Measurements from ENCODE around the gene QPCT.

The QPCT gene

GRCh38 chr2:37387148-37387835, 42.9 kb downstream of the QPCT start:
- H3K4me1 ChIP-seq (ENCODE audit: control insufficient read depth, insufficient read depth, low read length) = peaks cover 9% of the 10 kb centered on the region
- H3K27me3 ChIP-seq (ENCODE audit: control insufficient read depth, insufficient read depth, low read length) = no peaks in the 10 kb centered on the region
- no peaks in the 10 kb centered on the region for H3K36me3 ChIP-seq (ENCODE audit: control insufficient read depth, insufficient read depth, low read length)
- no peaks in the 10 kb centered on the region for H3K9me3 ChIP-seq (ENCODE audit: control insufficient read depth, insufficient read depth, low read length)
- no peak overlapping the region for H3K9ac ChIP-seq (ENCODE audit: low read depth, low read length)
- no peak overlapping the region for H3K4me3 ChIP-seq (ENCODE audit: low read depth, low read length)

- Histone ChIP-seq H3K27me3 (ENCODE audit: control insufficient read depth, insufficient read depth, low read length) (no peaks in the 10 kb centered on the region), H3K4me1 (ENCODE audit: control insufficient read depth, insufficient read depth, low read length) (peaks cover 9% of the 10 kb centered on the region), H3K4me3 (ENCODE audit: low read depth, low read length) (no peak overlapping the region), H3K36me3 (ENCODE audit: control insufficient read depth, insufficient read depth, low read length) (no peaks in the 10 kb centered on the region), H3K9ac (ENCODE audit: low read depth, low read length) (no peak overlapping the region), H3K9me3 (ENCODE audit: control insufficient read depth, insufficient read depth, low read length) (no peaks in the 10 kb centered on the region)
Observed at GRCh38 chr2:37388074-37388473, 43.6 kb downstream of the QPCT start.

GRCh38 chr2:37389395-37389794, 45.0 kb downstream of the QPCT start:
- Histone ChIP-seq H3K9me3 (ENCODE audit: control insufficient read depth, insufficient read depth, low read length) (no peaks in the 10 kb centered on the region), H3K9ac (ENCODE audit: low read depth, low read length) (no peak overlapping the region), H3K27me3 (ENCODE audit: control insufficient read depth, insufficient read depth, low read length) (no peaks in the 10 kb centered on the region), H3K36me3 (ENCODE audit: control insufficient read depth, insufficient read depth, low read length) (no peaks in the 10 kb centered on the region), H3K4me3 (ENCODE audit: low read depth, low read length) (no peak overlapping the region), H3K4me1 (ENCODE audit: control insufficient read depth, insufficient read depth, low read length) (peaks cover 9% of the 10 kb centered on the region)

GRCh38 chr2:37389989-37390765, 45.7 kb downstream of the QPCT start:
- Histone ChIP-seq H3K9me3 (ENCODE audit: control insufficient read depth, insufficient read depth, low read length) (no peaks in the 10 kb centered on the region), H3K9ac (ENCODE audit: low read depth, low read length) (no peak overlapping the region), H3K4me3 (ENCODE audit: low read depth, low read length) (no peak overlapping the region), H3K36me3 (ENCODE audit: control insufficient read depth, insufficient read depth, low read length) (no peaks in the 10 kb centered on the region), H3K27me3 (ENCODE audit: control insufficient read depth, insufficient read depth, low read length) (no peaks in the 10 kb centered on the region), H3K4me1 (ENCODE audit: control insufficient read depth, insufficient read depth, low read length) (peaks cover 9% of the 10 kb centered on the region)

DNA sequence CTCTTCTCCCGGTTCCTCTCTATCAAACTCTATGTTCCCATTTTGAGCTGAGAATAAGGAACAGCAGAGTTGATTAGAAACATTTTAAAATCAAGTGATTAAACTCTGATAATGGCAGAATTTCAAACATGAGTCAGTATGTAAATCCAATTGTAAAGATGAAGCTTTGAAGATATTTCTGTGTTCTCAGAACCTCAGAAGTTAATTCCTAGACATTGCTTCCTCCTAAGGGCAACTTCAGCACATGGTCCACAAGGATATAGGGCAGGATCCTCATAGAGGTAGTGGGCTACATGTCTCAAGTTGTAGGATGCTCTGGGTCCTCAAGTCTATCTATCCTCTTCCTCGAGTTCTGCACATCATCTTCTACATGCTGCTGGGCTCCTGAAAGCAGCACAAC, 46.3 kb downstream of the QPCT start:
- Histone ChIP-seq H3K27me3 (ENCODE audit: control insufficient read depth, insufficient read depth, low read length) (no peaks in the 10 kb centered on the region), H3K9ac (ENCODE audit: low read depth, low read length) (no peak overlapping the region), H3K9me3 (ENCODE audit: control insufficient read depth, insufficient read depth, low read length) (no peaks in the 10 kb centered on the region), H3K4me3 (ENCODE audit: low read depth, low read length) (no peak overlapping the region), H3K4me1 (ENCODE audit: control insufficient read depth, insufficient read depth, low read length) (peaks cover 9% of the 10 kb centered on the region), H3K36me3 (ENCODE audit: control insufficient read depth, insufficient read depth, low read length) (no peaks in the 10 kb centered on the region)

GRCh38 chr2:37391711-37392110, 47.3 kb downstream of the QPCT start:
- Histone ChIP-seq H3K4me1 (ENCODE audit: control insufficient read depth, insufficient read depth, low read length) (peaks cover 9% of the 10 kb centered on the region), H3K27me3 (ENCODE audit: control insufficient read depth, insufficient read depth, low read length) (no peaks in the 10 kb centered on the region)

DNA sequence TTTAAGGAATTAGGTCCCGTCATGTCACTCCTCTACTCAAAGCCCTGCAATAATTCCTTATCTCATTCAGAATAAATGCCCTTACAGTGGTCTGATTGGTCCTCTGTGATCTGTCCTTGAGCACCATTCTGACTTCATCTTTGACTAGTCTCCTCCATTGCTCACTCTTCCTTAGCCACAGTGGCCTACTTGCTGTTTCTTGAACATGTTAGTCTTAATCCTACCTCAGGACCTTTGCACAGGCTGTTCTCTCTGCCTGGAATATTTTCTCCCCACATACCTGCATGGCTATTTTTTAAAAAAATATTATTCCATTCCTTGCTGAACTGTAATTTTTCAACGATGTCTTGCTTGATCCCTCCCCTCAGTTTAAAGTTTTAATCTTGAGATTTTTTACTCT, 48.0 kb downstream of the QPCT start:
- peaks cover 9% of the 10 kb centered on the region for H3K4me1 ChIP-seq (ENCODE audit: control insufficient read depth, insufficient read depth, low read length)
- no peak overlapping the region for H3K9ac ChIP-seq (ENCODE audit: low read depth, low read length)
- H3K36me3 ChIP-seq (ENCODE audit: control insufficient read depth, insufficient read depth, low read length) = no peaks in the 10 kb centered on the region
- no peak overlapping the region for H3K4me3 ChIP-seq (ENCODE audit: low read depth, low read length)
- no peaks in the 10 kb centered on the region for H3K9me3 ChIP-seq (ENCODE audit: control insufficient read depth, insufficient read depth, low read length)
- no peaks in the 10 kb centered on the region for H3K27me3 ChIP-seq (ENCODE audit: control insufficient read depth, insufficient read depth, low read length)

More at GRCh38 chr2:37391711-37392110, 47.3 kb downstream of the QPCT start:
- Histone ChIP-seq H3K36me3 (ENCODE audit: control insufficient read depth, insufficient read depth, low read length) (no peaks in the 10 kb centered on the region), H3K9ac (ENCODE audit: low read depth, low read length) (no peak overlapping the region), H3K4me3 (ENCODE audit: low read depth, low read length) (no peak overlapping the region), H3K9me3 (ENCODE audit: control insufficient read depth, insufficient read depth, low read length) (no peaks in the 10 kb centered on the region)

DNA sequence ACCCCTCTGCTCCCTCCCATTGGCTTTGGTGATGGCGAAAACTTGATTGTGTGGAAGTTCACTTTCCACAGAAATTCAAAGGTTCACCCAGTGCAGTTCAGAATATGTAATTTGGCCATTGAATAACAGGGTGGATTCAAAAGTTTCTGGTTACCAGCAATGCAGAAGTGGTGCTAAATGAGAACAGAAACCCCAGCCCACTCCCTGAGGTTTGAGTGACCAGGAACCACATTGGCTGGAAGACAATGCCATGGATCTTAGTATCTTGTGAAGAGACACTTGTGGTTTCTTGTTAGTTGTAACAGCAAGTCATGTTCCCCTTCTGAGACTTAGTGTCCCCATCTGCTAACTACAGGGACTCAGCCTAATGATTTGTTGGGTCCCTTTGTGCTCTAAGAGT, 49.8 kb downstream of the QPCT start:
- H3K4me3 ChIP-seq (ENCODE audit: low read depth, low read length) = no peak overlapping the region
- peaks cover 9% of the 10 kb centered on the region for H3K4me1 ChIP-seq (ENCODE audit: control insufficient read depth, insufficient read depth, low read length)
- no peaks in the 10 kb centered on the region for H3K36me3 ChIP-seq (ENCODE audit: control insufficient read depth, insufficient read depth, low read length)
- H3K9ac ChIP-seq (ENCODE audit: low read depth, low read length) = no peak overlapping the region
- no peaks in the 10 kb centered on the region for H3K9me3 ChIP-seq (ENCODE audit: control insufficient read depth, insufficient read depth, low read length)
- no peaks in the 10 kb centered on the region for H3K27me3 ChIP-seq (ENCODE audit: control insufficient read depth, insufficient read depth, low read length)

DNA sequence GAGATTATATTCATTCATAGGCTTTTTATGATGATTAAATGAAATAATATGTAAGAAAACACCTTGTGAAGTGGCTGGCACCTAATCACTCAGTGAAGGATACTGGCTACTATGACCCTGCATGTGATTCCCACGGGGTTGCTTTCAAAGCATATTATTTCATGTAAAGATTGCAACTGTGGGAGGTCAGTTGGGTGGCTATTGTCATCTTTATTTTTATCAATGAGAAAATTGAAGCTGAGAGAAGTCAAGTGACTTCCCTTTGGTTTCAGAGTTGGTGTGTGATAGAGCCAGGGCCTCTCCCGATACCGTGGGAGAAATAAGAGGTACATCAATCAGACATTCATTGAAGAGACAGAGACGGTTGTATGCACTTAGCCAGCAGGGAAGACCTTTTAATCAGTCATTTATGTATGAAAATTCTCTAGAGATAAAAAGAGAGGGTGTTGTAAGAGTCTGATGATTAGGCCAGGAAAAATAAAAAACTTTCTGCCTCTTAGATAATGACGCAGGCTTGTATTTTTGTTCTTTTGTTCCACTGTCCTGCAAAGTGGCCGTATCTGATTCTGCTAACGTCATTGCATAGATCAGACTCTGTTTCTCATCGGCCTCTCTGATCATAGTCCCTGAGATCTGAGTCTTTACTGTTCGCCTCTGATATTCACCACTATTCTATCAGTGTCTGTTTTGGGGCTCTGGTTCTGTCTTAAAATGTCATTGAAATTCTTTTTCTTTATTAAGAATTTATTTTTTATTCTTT, 50.5 kb downstream of the QPCT start:
- Histone ChIP-seq H3K9ac (ENCODE audit: low read depth, low read length) (no peak overlapping the region), H3K9me3 (ENCODE audit: control insufficient read depth, insufficient read depth, low read length) (no peaks in the 10 kb centered on the region), H3K4me3 (ENCODE audit: low read depth, low read length) (no peak overlapping the region), H3K27me3 (ENCODE audit: control insufficient read depth, insufficient read depth, low read length) (no peaks in the 10 kb centered on the region), H3K36me3 (ENCODE audit: control insufficient read depth, insufficient read depth, low read length) (no peaks in the 10 kb centered on the region), H3K4me1 (ENCODE audit: control insufficient read depth, insufficient read depth, low read length) (peaks cover 7% of the 10 kb centered on the region)

GRCh38 chr2:37396890-37397565, 52.6 kb downstream of the QPCT start:
- no peaks in the 10 kb centered on the region for H3K27me3 ChIP-seq (ENCODE audit: control insufficient read depth, insufficient read depth, low read length)
- H3K9ac ChIP-seq (ENCODE audit: low read depth, low read length) = no peak overlapping the region
- no peak overlapping the region for H3K4me3 ChIP-seq (ENCODE audit: low read depth, low read length)
- H3K4me1 ChIP-seq (ENCODE audit: control insufficient read depth, insufficient read depth, low read length) = no peaks in the 10 kb centered on the region
- no peaks in the 10 kb centered on the region for H3K9me3 ChIP-seq (ENCODE audit: control insufficient read depth, insufficient read depth, low read length)
- no peaks in the 10 kb centered on the region for H3K36me3 ChIP-seq (ENCODE audit: control insufficient read depth, insufficient read depth, low read length)

DNA sequence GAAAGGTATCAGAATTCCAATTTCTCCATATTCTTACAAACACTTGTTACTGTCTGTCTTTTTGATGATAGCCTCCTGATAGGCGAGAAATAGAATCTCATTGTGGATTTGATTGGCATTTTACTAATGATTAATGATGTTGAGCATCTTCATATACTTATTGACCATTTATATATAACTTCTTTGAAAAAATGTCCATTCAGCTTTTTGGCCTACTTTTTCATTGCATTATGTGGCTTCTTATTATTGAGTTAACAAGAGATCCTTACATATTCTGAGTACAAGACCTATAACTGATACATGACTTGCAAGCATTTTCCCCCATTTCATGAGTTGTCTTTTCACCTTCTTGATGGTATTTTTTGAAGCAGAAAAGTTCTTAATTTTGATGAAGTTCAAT, 54.6 kb downstream of the QPCT start:
- H3K4me3 ChIP-seq (ENCODE audit: low read depth, low read length) = no peak overlapping the region
- no peak overlapping the region for H3K9ac ChIP-seq (ENCODE audit: low read depth, low read length)
- no peaks in the 10 kb centered on the region for H3K9me3 ChIP-seq (ENCODE audit: control insufficient read depth, insufficient read depth, low read length)
- H3K27me3 ChIP-seq (ENCODE audit: control insufficient read depth, insufficient read depth, low read length) = no peaks in the 10 kb centered on the region
- H3K4me1 ChIP-seq (ENCODE audit: control insufficient read depth, insufficient read depth, low read length) = no peaks in the 10 kb centered on the region
- H3K36me3 ChIP-seq (ENCODE audit: control insufficient read depth, insufficient read depth, low read length) = no peaks in the 10 kb centered on the region
